Right hindlimb (tissue), 1 donor: ENCODE data around the gene PRICKLE1.
A peak's percentile ranks its signal among the peaks of the same experiment; 100 is the strongest.
"Not testable (repeated sequence)": the region's sequence is repeated elsewhere in the genome, so short reads cannot be mapped to it uniquely, and the experiment has no call there.

Experiments
- DNase-seq: peaks from one replicate; pipeline ENCODE4 v3.0.0-alpha.2; 2018

The PRICKLE1 gene

DNA sequence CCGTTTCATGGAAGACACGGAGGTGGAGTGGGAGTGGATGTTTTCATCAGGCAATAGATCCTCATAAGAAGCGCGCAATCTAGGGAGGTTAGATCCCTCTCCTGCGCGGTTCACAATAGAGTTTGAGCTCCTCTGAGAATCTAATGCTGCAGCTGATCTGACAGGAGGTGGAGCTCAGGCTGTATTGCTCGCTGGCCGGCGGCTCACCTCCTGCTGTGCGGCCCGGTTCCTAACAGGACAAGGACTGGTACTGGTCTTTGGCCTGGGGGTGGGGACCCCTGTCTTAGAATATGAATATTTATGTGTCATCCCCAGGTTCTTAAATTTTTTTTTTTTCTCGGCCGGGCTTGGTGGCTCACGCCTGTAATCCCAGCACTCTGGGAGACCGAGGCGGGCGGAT is 36.7 kb downstream of the PRICKLE1 start:
- no peak for DNase-seq

DNA sequence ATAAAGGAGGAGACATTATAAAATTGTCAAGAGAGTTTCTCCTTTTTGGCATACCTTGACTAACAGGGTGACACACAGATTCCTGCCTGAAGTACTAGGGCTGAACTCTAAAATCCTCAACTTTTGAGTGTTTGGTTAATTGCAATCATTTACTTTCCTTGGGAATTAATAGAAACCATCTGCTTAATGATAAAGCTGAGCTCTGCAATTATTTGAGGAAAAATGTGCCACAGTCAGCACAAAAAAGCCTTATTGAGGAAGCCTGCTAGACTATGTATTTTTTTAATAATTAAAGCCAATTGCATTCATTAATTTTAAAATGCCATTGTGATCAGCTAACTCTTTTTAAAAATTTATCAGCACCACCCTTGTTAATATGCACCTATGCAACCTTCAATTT is 38.7 kb downstream of the PRICKLE1 start:
- DNase-seq, result no peak

DNA sequence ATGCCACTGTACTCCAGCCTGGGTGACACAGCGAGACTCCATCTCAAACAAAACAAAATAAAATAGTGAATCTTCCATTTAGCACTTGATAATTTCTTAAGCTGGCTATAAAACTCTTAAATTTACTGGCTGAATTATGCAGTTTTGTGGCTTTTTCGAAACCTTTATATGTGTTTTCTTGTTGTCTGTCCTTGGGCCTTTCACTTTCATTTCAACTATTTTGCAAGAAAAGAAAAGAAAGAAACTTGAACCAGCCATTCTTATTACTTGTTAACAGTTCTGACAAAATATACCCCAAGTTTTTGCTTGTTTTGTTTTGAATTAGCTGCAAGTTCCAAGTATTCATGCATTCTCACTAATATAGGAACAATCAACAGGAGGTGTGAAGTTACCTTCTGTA is 42.8 kb downstream of the PRICKLE1 start:
- DNase-seq, result no peak

DNA sequence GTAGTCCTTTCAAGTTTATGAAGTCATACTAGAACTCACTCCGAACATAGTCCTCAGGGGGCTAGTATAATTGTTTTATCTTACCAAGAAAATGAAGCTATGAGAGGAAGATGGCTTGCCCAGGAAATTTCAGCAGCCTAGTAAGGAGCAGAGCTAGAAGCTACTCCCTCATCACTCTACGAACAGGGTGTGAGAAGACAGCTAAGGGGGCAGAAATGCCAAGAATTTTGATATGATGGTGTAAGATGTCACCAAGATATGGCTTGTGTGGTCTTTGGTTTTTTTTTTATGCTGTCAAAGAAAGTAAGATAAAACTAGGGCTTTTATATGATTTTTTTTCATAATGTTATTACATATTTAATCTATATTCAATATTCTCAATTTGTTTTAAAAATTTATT is 47.6 kb downstream of the PRICKLE1 start:
- DNase-seq, result no peak

DNA sequence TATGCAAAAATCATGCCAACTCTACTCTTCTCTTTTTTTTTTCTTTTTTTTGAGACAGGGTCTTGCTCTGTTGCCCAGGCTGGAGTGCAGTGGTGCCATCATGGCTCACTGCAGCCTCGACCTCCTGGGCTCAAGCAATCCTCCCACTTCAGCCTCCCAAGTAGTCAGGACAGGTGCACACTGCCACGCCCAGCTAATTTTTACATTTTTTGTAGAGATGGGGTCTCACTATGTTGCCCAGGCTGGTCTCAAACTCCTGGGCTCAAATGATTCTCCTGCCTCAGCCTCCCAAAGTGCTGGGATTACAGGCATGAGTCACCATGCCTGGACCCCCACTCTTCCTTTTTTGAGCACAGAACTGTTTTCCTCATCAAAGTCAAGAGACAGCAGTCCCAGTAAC is 48.2 kb downstream of the PRICKLE1 start:
- DNase-seq, result not testable (repeated sequence)

DNA sequence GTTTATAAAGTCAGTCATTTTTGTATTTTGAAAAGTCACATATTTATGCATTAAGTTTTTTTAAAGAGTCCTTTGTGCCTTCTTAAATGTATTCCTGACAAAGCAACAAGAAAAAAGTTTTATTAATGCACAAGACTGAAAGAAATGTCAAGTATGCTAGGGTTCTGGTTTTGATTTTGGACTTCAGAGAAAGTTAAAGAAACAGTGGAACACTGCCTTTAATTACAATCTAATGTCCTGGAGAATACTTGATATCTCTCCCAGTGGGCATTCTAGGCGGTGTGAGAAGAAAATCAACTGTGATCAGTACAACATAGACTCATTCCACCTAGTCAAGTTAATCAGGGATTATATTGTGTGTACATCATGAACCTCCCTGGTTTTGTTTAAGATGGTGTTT is 49.9 kb downstream of the PRICKLE1 start:
- DNase-seq, result no peak

DNA sequence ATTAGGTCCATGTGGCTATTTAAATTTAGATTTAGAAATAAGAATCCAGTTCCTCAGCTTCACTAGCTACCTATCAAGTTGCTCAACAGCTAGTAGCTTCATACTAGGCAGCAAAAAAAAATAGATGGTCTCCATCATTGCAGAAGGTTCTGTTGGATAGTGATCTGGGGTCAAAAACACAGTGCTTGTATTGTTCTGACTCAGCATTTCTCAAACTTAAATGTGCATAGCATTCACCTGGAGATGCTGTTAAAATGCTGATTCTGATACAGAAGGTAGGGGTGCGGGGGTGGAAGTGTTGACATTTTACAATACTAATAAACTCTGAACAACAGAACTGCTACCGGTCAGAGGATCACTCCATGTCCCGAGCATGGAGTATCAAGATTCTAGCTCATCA is 51.3 kb downstream of the PRICKLE1 start:
- DNase-seq, result no peak

DNA sequence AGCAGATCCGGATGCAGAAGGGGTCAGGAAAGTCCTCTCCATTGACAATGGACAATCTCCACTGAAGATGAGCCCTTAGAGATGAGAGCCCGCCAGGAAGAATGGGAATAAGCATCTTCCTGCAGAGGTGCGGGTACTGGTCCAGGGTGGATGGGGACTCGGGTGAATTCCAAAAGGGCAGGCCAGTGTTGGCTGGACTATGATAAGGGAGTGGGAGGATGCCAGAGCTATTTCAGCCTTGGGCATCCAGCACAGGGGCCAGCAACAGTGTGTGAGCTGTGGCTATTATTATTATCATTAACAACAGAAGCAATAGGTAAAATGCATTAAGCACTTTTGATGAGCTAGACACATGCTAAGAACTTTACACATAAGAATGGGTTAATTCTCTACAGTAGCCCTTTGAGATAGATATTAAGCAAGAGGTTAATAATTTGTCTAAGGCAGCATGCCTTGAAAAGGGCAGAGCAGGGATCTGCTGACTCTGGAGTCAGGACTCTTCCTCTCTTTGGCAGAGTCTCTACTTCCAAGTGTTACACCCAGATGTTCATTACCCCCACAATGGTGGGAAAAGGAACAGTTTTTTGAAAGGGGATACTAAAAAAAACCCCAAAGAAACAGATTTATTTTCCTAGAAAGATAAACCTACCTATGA is 55.2 kb downstream of the PRICKLE1 start:
- no peak for DNase-seq

DNA sequence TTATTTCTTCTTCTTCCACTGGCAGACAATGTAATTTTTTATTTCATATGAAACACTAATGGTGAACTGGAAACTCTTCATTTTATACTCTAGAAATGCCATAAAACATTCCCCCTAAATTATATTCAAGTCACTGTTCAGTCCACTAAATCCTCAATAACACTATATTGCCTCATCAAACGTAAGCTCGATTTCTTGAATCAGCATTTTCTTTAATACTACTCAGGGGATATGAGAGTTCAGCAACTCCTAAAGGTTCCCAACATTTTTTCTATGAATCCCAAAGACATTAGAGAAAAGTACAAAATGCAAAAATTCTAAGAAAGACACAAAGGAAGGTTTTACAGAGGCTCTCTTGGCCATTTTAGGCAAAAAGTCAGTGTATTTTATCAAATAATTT is 59.3 kb downstream of the PRICKLE1 start:
- no peak for DNase-seq

DNA sequence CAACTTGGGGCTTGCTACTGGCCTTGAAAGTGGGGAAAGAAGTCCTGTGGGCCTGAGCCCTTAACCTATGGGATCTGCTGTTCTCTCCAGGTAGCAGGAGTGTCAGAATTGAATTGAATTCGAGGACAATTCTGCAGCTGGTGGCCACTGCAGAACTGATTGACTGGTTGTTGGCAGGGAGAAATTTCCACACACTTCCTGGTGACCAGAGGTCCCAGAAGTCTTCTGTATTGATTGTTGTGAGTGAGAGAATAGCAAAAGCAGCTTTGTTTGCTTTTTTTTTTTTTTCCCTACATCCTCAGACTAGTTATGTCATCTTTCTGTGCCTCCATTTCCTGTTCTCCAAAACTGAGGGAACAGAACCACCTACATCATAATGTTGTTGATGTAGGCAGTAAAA is 64.1 kb downstream of the PRICKLE1 start:
- no peak for DNase-seq

DNA sequence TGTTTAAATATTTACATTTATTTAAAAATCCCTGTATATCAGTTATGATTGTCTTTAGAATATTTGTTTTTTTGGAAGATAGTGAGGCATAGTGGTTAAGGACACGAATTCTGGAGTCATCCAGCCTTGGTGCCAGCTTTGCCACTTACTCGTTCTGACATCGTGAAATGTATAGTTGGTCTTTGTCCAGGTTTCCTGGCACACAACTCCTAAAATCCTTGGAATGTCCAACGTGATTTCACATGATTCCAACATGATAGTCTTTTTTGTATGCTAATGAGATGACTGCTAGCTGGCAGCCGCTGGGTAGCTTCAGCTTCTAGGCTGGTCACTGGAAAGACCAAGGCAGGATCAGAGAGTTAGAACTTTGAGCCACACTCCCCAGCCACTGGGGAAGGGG is 64.8 kb downstream of the PRICKLE1 start:
- no peak for DNase-seq

DNA sequence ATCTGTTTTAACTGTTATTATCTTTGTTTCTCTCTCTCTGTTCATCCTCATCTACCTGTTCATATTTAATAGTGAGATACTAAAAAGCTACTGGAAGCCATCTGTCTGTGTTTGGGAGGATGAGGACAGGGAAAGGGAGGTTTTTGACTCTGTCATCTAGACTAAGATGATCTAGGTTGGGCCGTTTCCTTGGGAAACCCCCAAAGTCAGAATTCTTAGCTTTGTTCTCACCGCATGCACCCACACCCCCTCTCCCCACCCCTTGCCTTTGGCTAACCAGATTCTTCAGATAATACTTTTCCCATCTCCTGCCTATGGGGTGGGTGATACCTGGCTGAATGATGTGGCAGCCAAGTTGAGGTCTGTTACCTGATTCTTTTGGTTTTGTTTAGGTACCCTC is 73.0 kb downstream of the PRICKLE1 start:
- no peak for DNase-seq

DNA sequence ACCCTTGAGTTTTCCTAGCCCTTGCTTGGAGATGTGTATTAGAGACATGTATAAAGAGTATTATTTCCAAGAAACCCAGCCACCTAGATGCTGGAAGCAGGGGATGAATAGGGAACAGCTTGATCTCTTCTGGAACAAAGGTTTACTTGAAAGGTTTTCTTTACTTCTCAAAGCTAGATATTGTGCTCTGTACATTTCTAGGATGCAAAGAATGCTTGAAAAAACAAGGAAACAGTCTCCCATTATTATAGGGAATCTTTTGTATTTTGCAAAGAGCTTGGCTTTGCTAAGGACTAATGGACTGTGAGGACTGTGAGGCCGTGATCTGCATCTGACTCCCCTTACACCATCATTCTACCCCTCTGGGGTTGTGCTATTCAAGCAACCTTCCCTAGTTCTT is 77.9 kb downstream of the PRICKLE1 start:
- no peak for DNase-seq

DNA sequence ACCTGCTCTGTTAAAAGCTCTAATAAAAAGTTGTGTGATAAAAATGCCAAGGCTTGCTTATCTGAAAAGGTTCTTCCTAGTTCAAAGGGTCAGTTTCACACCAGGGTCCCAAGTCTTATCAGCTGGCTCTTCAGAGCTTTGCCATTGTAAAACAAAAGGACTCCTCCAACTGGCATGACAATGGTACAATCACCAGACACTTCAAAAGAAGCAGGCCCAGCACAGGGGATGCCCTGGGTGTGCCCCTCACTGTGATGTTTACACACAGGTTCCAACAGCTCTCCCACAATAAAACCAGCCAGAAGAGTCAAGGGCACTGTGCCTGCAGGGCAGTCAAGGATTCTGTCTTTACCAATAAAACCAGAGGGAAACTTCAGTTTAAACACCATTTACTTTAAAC is 78.7 kb downstream of the PRICKLE1 start:
- no peak for DNase-seq

DNA sequence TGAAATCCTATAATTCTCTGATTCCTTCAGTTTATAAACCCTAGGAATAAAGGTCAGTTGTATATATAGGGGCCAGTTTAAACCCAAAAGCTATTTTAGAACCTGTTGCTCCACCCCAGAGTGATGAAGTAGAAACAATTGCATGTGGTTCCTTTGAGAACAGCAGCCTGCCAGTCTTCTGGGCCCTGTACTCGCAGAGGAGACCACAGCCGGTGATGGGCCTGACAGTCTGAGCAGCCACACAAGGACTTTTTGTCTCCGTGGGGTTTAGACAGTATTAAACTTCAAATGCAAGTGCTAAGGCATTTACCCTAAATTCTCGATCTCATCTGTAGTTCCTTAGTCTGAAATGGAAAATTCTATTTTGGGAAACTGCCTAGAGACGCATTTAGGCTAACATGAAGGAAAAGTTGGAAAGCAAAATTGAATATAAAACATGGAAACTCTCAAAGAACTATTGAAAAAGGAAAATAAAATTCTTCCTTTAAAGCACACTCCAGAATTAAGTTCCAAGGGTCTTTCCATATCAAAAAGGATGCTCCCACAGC is 80.6 kb downstream of the PRICKLE1 start:
- peak; percentile 34 for DNase-seq

DNA sequence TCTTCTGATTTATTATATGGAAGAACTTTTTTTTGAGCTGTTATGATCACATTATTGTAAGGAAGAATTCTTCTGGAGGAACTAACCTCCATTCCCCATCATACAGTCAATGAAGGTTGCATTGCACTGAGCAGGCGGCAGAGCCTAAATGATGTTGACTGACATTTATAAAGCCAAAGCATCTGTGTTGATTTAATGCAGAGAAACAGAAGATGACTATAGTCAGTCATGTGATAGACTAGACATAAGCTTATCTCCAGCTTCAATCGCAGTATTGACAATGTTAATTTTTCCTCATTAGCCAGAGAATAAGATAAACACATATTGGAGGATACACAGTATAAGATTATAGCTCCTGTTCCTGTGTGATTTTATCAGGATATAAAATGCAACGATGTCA is 82.0 kb downstream of the PRICKLE1 start:
- DNase-seq, result no peak

DNA sequence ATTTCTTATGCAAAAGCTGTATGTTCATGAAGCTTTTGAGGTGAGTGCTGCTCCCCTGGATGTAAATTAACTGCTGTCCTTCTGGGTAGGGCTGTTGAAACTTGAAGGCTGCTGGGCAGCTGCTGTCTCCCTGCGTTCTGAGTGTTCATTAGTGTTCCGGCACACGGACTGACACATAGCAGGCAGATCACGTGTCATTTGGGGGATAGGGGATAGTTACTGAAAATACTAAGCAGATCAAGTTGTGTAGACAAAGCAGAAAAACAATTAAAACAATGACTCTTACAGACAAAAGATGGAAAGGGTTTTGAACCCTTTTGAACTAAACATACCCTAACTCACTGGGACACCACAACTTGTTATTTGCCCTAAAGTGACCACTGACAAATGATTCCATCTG is 82.5 kb downstream of the PRICKLE1 start:
- no peak for DNase-seq

DNA sequence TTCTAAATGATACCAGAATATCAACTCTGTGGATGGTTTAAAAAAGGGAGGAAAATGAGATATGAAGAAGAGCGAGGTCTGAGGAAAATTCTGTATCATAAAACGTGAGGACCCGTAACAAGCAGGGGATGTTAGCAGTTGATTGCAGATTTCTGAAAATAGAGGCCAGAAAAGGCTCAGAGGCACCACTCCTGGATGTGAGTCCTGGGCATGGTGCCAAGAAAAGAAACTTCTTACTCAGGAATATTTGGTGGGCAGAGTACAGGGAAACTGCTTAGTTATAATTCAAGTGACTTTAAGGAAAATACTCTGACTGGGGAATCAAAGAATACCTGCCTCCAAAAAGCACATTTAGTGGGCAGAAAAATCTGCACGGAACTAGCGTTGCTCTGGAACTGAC is 85.5 kb downstream of the PRICKLE1 start:
- DNase-seq, result peak; percentile 39

DNA sequence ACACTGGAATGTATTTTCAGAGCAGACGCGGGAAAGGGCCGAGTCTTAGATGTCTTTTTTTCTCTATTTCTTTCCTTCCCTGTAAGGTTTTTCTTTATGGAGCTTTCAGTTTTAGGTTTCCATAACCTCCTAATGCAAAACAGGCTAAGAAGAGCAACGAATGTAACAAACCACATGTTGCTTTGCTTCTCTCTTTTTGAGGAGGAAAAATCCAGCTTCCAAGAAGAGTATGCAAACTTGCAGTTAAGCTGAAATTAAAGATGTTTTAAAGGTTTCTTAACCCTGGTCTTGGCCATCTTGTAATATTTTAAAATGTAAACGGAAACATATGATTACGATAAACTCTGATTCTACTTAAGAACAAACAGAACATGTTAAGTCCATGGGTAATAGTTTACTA is 86.9 kb downstream of the PRICKLE1 start:
- DNase-seq, result no peak

DNA sequence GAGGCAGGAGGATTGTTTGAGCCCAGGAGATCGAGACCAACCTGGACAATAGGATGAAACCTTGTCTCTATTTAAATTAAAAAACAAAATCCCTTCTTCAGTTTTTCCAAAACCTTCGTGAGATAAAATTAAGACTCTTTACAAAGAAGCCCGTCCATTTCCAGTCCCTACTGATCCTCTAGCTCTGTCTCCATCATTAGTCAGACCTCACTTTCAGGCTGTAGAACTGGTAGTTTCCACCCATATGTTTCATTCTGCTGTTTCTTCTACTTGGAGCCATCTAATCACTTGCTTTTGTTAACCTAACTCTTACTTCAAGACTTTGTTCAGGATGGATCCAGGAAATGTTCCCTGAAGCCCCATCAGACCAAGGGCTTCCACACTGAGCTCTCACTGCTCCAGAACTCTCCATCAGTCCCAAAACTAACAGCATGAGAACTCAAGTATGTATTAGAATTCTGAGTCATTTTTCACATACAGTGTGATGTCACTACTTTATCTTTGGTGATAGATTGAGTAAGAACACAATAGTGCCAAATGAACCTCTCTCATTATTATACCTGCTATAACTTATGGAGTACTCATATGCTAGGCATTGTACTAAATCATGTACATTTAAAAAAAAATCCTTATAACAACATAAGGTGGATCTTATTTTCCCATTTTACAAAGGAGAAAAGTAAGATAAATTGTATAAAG is 90.8 kb downstream of the PRICKLE1 start:
- no peak for DNase-seq

DNA sequence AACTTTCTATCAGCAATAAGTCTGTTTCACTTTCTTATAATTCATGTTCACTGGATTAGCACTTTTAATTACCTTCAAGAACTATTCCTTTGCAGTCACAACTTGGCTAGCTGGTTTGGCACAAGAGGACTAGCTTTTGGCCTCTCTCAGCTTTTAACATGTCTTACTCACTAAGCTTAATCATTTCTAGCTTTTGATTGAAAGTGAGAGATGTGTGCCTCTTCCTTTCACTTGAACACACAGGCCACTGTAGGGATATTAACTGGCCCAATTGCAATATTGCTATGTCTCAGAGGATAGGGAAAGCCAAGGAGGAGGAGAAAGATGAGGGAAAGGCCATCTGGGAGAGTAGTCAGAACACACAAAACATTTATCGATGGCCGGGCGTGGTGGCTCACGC is 92.7 kb downstream of the PRICKLE1 start:
- no peak for DNase-seq

DNA sequence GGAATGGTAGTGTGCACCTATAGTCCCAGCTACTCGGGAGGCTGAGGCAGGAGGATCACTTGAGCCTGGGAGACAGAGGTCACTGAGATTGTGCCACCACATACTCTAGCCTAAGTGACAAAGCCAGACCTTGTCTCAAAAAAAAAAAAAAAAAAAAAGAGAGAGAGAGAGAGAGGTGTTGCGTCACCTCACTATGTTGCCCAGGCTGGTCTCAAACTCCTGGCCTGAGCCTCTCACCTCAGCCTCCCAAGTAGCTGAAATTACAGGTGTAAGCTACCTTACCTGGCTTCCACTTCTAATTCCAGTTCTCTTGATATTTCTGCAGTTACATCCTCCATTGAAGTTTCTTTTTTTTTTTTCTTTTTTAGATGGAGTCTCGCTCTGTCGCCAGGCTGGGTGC is 94.3 kb downstream of the PRICKLE1 start:
- no peak for DNase-seq

DNA sequence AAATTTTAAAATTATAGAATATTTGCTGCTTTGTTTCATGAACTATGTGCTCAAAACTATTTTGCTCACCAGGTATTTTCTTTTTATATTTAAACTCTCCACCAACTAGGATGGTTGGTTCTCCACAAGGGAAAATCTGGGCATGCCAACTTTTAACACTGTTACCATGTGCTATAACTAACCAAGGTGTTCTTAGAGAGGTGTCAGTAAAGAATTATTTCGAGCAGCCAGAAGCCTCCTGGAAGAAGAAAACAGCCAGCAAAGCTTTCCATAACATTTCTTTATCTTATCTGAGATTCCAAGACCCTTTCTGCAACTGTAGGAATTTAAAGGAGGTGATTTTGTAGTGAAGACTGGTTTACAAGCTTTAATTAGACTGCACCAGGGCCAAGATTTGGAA is 97.3 kb downstream of the PRICKLE1 start:
- no peak for DNase-seq

DNA sequence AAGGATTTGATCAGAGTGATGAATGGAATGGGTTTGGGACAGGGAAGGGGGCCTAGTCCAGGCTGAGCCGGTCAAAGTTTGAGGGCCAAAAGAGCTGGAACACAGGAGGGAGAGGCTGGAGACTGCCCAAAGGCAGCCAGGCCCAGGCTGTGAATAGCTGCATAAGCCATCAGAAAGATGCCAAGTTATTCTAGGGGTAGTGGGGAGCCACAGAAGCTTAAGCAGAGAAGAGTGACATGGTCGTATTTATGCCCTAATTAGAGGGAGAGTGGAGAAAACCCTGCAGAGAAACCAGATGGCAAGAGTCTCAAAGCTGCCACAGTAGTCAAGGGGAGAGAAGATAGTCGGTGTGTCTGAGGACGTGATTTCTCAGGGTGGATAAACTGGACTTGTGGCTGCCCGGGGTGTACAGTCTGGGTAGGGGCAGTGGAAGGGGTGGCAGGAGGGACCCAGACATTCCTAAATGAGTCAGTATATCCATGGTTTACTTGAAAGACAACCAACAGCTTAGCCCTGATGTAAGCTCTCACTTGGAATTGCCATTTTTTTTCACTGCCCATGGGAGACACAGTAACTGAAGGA is 99.2 kb downstream of the PRICKLE1 start:
- DNase-seq, result no peak
